Fibroblast of skin of scalp (primary cell): ENCODE results near the gene PDGFC.

Experiments
- DNase-seq: peaks from one replicate; pipeline ENCODE4 v3.0.0-alpha.2; 2013

The PDGFC gene

GRCh38 chr4:156974264-156974663, 2.7 kb upstream of the PDGFC start:
- DNase-seq: peak; percentile 91

GRCh38 chr4:156972379-156973015, 898 bp upstream of the PDGFC start:
- no peak for DNase-seq

- DNase-seq: no peak
Observed at GRCh38 chr4:156971165-156971675, 379 bp downstream of the PDGFC start.

GRCh38 chr4:156970501-156971164, 966 bp downstream of the PDGFC start:
- peak; percentile 78 for DNase-seq

- no peak for DNase-seq
Observed at GRCh38 chr4:156969911-156970310, 1.7 kb downstream of the PDGFC start.

GRCh38 chr4:156969101-156969500, 2.5 kb downstream of the PDGFC start:
- no peak for DNase-seq

- DNase-seq: peak; percentile 81
Observed at GRCh38 chr4:156968479-156968984, 3.1 kb downstream of the PDGFC start.

- DNase-seq: no peak
Observed at GRCh38 chr4:156966836-156967235, 4.8 kb downstream of the PDGFC start.

GRCh38 chr4:156963419-156963818, 8.2 kb downstream of the PDGFC start:
- DNase-seq: no peak

- DNase-seq: peak; percentile 72
Observed at GRCh38 chr4:156962528-156962974, 9.0 kb downstream of the PDGFC start.

GRCh38 chr4:156962058-156962358, 9.6 kb downstream of the PDGFC start:
- DNase-seq: no peak

- peak; percentile 35 for DNase-seq
Observed at GRCh38 chr4:156961196-156962057, 10.2 kb downstream of the PDGFC start.

GRCh38 chr4:156959298-156959702, 12.3 kb downstream of the PDGFC start:
- peak; percentile 84 for DNase-seq

- no peak for DNase-seq
Observed at GRCh38 chr4:156958276-156959074, 13.1 kb downstream of the PDGFC start.

- DNase-seq: no peak
Observed at GRCh38 chr4:156957556-156957955, 14.0 kb downstream of the PDGFC start.

GRCh38 chr4:156956826-156957368, 14.7 kb downstream of the PDGFC start:
- no peak for DNase-seq

GRCh38 chr4:156956359-156956758, 15.2 kb downstream of the PDGFC start:
- DNase-seq: no peak

- DNase-seq: no peak
Observed at GRCh38 chr4:156954587-156954986, 17.0 kb downstream of the PDGFC start.

GRCh38 chr4:156953951-156954350, 17.6 kb downstream of the PDGFC start:
- peak; percentile 26 for DNase-seq

- no peak for DNase-seq
Observed at GRCh38 chr4:156953001-156953400, 18.6 kb downstream of the PDGFC start.

- no peak for DNase-seq
Observed at GRCh38 chr4:156952078-156952759, 19.4 kb downstream of the PDGFC start.
